B cell (primary cell): ENCODE measurements around the gene KRT35.

ENCODE experiments used
- CTCF ChIP-seq: fragments of 200-600 bp; IDR thresholded peaks from one replicate; pipeline ENCODE4 v1.8.0; 2022; ENCODE audit warnings: antibody characterized with exemption, mild to moderate bottlenecking
- EZH2 ChIP-seq: IDR thresholded peaks from 2 replicates; pipeline ENCODE4 v1.6.1; 2012; ENCODE audit warnings: borderline replicate concordance, low read depth, mild to moderate bottlenecking, moderate library complexity, low read length; ENCODE audit not compliant: insufficient read depth, poor library complexity, severe bottlenecking

GRCh38 chr17:41516147-41516829 lies 35.3 kb upstream of the KRT35 start:
- TF ChIP-seq CTCF = no peak
- TF ChIP-seq EZH2 = no peak
